Mucosa of descending colon (tissue), 3 donors: ENCODE data around the gene NFATC2IP. TPM values are rescaled to one million over a fixed set of nuclear protein-coding genes. Genes with fewer than 3 reads are reported as not detected.
A peak's percentile ranks its signal among the peaks of the same experiment; 100 is the strongest.
"Not testable (repeated sequence)": the region's sequence is repeated elsewhere in the genome, so short reads cannot be mapped to it uniquely, and the experiment has no call there.

Experiments used
- ATAC-seq: fragments of 200-7000 bp; cut with Tn5 transposase; one replicate; pipeline ENCODE4 v1.9.1; 2020; ENCODE audit warnings: mild to moderate bottlenecking, moderate library complexity
- DNase-seq, 3 donors: peaks; one replicate each; pipeline ENCODE4 v3.0.0-alpha.2; 2020
- H3K36me3 ChIP-seq: fragments of 200-600 bp; one replicate; pipeline ENCODE4 v1.8.0; 2021; ENCODE audit warnings: low read depth, mild to moderate bottlenecking
- H3K4me1 ChIP-seq: fragments of 200-600 bp; one replicate; pipeline ENCODE4 v1.8.0; 2021; ENCODE audit warnings: low read depth, mild to moderate bottlenecking
- H3K4me3 ChIP-seq: fragments of 200-600 bp; one replicate; pipeline ENCODE4 v1.8.0; 2021; ENCODE audit warnings: mild to moderate bottlenecking
- H3K9me3 ChIP-seq: fragments of 200-600 bp; one replicate; pipeline ENCODE4 v1.8.0; 2021; ENCODE audit warnings: mild to moderate bottlenecking
- intact Hi-C, 2 donors: fragments of 100-400 bp; cut with DNase I in 1 of 2; cut with micrococcal nuclease in 1 of 2; formaldehyde crosslinking; loops; one replicate each; pipeline versions ENCODE4 v1.11.0 to v1.11.1; 2022; cut with DNase I, micrococcal nuclease
- total RNA-seq, 3 donors: library from RNA; stranded (reverse); fragmentation: NEBNext Ultra II Directional in 2 of 3; extraction: Animal tissue kit (Norgen Biotek cat#: 25700) in 2 of 3; gene quantifications; one replicate each; pipeline versions ENCODE4 v1.2.1 to v1.2.4, GENCODE V29; 2021 to 2023
- TF ChIP-seq, protein P1 (sequence below): fragments of 200-600 bp; IDR thresholded peaks from one replicate; pipeline ENCODE4 v1.8.0; 2022; ENCODE audit warnings: antibody characterized with exemption, mild to moderate bottlenecking
- donor health status: DM: no; HTN: no; CAD: no; lungs with moderate emphysema.
- donor health status: DM: no; HTN: no; CAD: no.
- donor health status: DM: no; HTN: yes; CAD: no.

Gene NFATC2IP
- total RNA-seq, 3 donors from 2014 or later = 45.0 to 57.9 (median 50.9) TPM

DNA sequence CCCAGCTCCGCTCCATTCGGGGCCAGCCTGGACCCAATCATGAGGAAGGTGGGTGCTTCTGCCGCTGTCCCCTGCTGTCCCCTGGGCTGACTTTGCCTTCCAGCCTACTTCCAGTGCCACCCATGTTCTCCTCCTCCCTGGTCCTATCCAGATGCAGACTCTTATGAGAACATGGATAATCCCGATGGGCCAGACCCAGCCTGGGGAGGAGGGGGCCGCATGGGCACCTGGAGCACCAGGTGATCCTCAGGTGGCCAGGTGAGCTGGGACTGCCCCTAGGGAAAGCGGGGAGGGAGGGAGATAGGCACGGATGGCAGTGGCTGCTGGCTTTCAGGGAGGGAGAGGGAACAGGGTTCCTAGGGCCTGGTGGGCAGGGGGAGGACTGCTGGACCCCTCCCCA, 12.0 kb upstream of the NFATC2IP start:
- Histone ChIP-seq H3K4me1 (peaks cover 5% of the 10 kb centered on the region), H3K4me3 (no peak overlapping the region), H3K36me3 (no peaks in the 10 kb centered on the region), H3K9me3 (no peaks in the 10 kb centered on the region)
- DNase-seq = no peak
- intact Hi-C loops = no loop called here
- TF ChIP-seq, protein P1, sequence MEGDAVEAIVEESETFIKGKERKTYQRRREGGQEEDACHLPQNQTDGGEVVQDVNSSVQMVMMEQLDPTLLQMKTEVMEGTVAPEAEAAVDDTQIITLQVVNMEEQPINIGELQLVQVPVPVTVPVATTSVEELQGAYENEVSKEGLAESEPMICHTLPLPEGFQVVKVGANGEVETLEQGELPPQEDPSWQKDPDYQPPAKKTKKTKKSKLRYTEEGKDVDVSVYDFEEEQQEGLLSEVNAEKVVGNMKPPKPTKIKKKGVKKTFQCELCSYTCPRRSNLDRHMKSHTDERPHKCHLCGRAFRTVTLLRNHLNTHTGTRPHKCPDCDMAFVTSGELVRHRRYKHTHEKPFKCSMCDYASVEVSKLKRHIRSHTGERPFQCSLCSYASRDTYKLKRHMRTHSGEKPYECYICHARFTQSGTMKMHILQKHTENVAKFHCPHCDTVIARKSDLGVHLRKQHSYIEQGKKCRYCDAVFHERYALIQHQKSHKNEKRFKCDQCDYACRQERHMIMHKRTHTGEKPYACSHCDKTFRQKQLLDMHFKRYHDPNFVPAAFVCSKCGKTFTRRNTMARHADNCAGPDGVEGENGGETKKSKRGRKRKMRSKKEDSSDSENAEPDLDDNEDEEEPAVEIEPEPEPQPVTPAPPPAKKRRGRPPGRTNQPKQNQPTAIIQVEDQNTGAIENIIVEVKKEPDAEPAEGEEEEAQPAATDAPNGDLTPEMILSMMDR = no peak
- ATAC-seq = no peak

DNA sequence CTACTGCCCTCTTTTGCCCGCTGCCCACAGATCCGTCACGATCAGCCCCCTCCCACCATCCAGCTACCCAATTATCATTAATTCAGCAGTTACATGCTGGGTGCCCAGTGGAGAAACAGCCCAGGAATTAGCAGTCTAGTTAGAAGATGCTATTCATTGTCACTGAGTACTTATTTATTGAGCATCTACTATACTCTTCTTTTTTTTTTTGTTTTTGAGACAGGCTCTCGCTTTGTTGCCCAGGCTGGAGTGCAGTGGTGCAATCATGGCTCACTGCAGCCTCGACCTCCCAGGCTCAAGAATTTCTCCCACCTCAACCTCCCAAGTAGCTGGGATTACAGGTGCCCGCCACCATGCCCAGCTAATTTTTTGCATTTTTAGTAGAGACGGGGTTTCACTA, 10.9 kb upstream of the NFATC2IP start:
- DNase-seq, ATAC-seq: not testable (repeated sequence)

DNA sequence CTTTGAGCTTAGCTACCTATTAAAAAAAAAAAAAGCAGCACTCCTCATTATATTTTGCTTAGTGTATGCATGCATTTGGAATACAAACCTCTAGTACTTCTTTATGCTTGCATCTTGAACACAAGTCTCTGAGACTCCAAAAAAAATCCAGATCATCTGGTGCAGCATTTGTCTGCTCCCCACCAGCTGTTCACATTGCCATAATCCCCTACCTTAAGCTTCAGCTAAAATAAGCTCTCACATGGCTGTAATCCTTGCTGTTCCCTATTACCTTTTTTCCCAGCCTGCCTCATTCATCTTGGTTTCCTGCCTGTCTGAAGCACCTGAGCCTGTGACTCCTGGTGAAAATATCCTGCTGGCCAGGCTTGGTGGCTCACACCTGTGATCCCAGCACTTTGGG, 7.5 kb upstream of the NFATC2IP start:
- Histone ChIP-seq H3K4me1 (peaks cover 17% of the 10 kb centered on the region), H3K9me3 (no peaks in the 10 kb centered on the region), H3K4me3 (no peak overlapping the region), H3K36me3 (no peaks in the 10 kb centered on the region)
- intact Hi-C loops = no loop called here
- DNase-seq = no peak
- no peak for ATAC-seq
- TF ChIP-seq, protein P1 = no peak

More for the DNA sequence above, 10.9 kb upstream of the NFATC2IP start:
- intact Hi-C loops, H3K4me3 ChIP-seq, H3K9me3 ChIP-seq, H3K36me3 ChIP-seq: not testable (repeated sequence)
- peaks cover 11% of the 10 kb centered on the region for H3K4me1 ChIP-seq

DNA sequence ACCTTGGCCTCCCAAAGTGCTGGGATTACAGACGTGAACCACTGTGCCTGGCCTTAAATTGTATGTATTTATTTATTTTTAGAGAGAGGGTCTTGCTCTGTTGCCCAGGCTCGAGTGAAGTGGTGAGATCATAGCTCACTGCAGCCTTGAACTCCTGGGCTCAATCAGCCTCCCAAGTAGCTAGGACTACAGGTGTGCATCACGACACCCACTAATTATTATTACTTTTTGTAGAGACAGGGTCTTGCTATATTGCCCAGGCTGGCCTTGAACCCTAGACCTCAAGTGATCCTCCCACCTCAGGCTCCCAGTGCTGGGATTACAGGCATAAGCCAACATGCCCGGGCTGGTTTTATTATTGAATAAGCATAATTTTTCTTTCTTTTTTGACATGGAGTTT, 4.1 kb upstream of the NFATC2IP start:
- ATAC-seq (no peak), DNase-seq (no peak)
- Histone ChIP-seq H3K4me1 (peaks cover 25% of the 10 kb centered on the region), H3K9me3 (no peaks in the 10 kb centered on the region), H3K36me3 (peaks cover 5% of the 10 kb centered on the region), H3K4me3 (no peak overlapping the region)
- TF ChIP-seq, protein P1 = no peak
- intact Hi-C loops = no loop called here

DNA sequence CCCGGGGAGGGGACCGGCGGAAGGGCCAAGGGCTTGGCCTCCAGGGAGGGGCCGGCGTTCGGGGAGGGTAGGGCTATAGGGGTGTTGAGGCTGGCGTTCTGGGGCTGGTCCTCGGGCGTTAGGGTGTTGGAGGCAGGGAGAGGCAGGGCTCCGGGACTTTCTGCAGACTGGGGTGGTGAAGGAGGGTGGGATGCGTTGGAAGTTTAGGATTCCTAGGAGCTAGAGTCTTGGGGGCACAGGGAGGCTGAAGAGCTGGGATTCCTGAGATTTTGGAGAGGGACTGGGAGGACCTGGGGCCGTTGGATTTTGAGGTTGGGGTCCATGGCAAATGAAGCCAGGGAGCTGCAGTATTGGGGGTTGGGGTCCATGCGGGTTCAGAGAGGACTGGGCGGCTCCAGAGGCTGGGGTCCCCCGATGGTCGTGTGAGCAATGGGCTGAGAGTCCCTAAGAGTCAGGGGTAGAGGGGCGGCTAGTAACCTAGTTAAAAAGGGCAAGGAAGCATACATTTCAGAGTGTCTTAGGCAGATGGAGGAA, 740 bp downstream of the NFATC2IP start:
- intact Hi-C loops = no loop called here
- peaks cover 5% of the 10 kb centered on the region for H3K36me3 ChIP-seq
- no peak for ATAC-seq
- H3K4me1 ChIP-seq = peaks cover 15% of the 10 kb centered on the region
- peak; percentile 40 to 81 (median 53) for DNase-seq
- no peaks in the 10 kb centered on the region for H3K9me3 ChIP-seq
- TF ChIP-seq, protein P1 = no peak
- H3K4me3 ChIP-seq = peak overlapping the region; percentile 85

DNA sequence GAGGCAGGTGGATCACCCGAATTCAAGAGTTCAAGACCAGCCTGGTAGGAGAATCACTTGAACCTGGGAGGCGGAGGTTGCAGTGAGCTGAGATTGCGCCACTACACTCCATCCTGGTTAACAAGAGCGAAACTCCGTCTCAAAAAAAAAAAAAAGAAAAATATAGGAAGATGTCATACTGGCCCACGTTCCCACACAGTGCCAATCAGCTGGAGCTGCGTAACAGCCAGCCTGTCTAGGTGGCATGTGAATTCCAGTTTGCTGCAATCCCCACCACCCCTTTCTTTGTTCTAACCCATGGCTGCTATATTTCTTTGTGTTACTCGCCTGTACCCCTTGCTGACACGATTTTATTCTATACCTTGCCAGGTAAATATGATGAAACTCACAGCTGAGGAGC, 7.5 kb downstream of the NFATC2IP start:
- H3K9me3 ChIP-seq = no peaks in the 10 kb centered on the region
- H3K4me3 ChIP-seq = no peak overlapping the region
- TF ChIP-seq, protein P1 = no peak
- DNase-seq (no peak), ATAC-seq (no peak)
- intact Hi-C loops = no loop called here
- no peaks in the 10 kb centered on the region for H3K36me3 ChIP-seq
- no peaks in the 10 kb centered on the region for H3K4me1 ChIP-seq
